NCI-H2196 treated with DMSO at 0.1 percent for 48 hours (cell line): Measurements from ENCODE around the gene DHRS9.
"Not testable (repeated sequence)": the region's sequence is repeated elsewhere in the genome, so short reads cannot be mapped to it uniquely, and the experiment has no call there.

Experiments used
- DNase-seq: peaks from one replicate; lab custom pipeline; 2025; ENCODE audit not compliant: unreplicated experiment; lab: John Stamatoyannopoulos, UW

The DHRS9 gene

DNA sequence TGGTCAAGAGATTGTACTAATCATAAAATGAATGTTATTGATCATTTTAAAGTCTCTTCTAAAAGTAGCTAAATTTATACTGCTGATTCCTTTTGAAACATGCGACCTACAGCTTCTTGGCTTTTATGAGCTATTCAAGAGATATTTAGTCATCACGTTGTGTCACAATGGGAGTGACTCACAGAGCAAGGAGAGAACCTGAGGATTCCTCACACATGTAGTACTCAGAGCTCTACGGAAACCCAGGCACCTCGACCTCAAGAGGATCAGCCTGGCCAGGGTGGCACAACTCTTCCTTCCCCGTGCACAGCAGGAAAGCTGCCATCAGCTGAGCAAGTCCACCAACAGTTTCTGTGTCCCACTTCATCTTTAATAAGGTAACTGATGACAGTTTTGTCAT is at the start of gene DHRS9:
Gene DHRS9 (plus strand): TSS at position 223 of the 400 bp plus-strand sequence. CDS start 12,019 bp downstream, outside the sequence.
- no peak for DNase-seq

DNA sequence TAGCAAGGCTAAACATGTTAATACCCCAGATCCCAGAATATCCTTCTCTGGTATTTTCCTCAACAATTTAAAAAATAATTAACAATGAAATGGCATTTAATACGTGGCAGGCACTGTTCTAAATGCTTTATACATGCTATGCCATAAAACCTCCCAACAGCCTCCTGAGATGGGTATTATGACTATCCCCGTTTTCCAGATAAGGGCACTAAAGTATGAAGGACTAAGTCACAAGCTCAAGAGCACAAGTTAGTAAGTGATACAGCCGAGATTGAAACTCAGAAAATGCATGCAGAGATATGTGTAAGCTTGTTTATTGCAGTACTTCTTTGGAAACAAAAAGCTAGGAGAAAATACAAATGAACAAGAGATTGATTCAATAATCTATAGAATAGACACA is 46.2 kb upstream of the DHRS9 start:
- no peak for DNase-seq

DNA sequence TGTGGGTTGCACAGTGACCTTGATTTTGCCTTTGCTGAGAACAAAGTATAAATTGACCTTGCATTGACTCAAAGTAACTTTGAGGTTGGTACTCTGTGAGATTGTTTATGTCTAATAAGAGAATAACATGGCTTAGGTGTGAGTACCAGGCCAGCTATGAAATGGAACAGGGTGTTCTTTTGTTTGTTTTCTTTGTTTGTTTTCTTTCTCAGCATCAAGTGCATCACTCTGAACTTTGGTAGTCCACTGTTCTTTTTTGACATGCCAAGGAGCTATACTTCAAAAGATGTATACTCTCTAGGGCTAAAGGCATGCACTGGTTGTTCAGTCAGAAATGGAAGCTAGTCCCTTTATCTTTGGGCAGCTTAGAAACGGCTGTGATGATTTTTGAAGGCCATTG is 43.3 kb upstream of the DHRS9 start:
- no peak for DNase-seq

DNA sequence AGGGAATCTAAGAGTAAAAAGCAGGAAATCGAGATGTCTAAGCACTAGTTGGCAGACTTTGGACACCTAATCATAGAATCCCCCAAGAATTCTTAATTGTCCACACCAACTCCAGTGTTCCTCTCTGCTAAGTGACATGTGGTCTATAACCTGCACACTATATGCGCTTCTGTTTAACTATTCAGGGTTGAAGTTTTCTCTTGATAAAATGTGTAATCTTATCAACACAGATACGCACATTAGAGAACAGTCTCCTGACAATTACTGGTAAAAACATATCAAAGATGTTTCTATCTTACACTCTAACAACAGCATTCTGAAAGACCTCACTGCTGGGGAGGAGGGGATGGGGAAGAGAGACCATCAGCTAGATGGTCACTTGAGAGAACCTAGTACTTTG is 42.1 kb upstream of the DHRS9 start:
- no peak for DNase-seq

DNA sequence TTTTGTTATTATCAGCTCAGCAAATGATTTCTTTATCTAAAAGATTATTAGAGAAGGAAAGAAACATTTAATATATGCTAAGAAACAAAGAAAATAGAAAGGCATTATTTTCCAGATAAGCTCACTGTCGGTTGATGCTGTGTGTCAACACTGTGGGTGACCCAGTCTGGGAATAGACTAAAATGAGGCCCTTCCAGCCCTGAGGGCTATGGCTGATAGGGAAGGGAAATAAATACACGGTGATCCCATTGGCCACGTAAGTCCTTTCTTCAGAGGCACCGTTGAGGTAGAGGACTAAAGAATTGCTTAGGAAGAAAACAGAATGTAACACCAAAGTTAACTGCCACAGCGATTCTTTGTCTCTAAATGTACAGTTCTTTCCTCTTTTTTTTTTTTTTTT is 40.0 kb upstream of the DHRS9 start:
- DNase-seq, result no peak

DNA sequence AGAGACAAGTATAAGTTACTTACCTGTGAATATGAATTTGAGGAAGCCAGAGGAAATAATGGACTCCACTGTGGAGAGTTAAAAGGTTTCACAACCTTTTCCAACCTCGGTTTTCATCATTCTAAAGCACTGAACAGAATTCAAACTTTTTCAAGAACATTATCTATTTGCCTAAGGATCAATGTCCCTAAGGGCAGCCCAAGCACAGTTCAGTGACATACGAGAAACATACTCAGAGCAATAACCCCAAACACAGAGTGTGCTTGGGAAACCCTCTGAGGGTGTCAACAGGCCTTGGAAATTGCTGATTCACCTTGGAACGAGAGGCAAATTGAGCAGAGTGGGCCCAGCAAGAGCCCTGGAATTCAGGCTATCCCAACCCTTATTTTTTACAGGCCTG is 38.2 kb upstream of the DHRS9 start, which contains the start of gene ABCB11:
Gene ABCB11 (minus strand): TSS at position 123 of the 400 bp plus-strand sequence. CDS start 13,199 bp downstream, outside the sequence.
- no peak for DNase-seq

DNA sequence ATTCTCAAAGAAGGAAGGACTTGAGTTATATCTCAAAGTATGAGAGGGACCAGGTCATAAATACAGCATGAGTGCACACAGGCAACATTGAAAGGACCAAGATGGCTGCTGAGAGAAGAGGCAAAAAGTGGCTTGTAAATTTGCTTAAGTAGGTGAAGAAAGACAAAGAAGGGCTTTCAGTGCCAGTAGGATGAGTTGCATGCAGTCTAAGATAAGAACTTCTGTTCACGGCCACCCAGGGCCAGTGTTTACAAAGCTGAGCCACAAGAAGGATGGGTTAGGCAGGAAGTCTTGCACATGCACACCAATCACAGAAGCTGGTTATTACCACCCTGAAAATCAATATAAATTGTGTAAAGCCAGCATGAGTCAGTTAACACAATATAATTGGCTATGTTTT is 35.1 kb upstream of the DHRS9 start:
- no peak for DNase-seq

DNA sequence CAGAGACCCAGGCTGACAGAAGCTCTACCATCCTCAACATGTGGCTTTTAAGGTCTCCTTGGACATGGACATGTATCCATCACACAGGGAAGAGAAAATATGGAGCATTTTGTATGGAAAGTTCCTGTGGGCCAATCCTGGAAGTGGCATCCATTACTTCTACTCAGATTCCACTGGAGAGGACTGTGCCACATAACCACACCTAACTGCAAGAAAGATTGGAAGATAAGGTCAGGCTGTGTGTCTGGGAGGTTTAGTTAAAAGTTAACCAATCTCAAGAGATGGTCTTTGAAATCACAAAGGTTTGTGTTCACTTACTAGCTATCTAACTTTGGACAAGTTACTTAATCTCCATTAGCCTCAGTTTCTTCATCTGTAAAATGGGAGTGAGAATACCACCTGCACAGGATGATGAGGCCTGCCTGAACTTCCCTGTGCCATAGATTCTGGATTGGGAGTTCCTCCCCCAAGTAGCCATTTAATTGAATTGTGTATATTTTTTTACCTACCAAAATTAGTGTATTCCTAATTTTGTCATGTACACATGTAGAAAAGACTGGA is 34.3 kb upstream of the DHRS9 start:
- no peak for DNase-seq

DNA sequence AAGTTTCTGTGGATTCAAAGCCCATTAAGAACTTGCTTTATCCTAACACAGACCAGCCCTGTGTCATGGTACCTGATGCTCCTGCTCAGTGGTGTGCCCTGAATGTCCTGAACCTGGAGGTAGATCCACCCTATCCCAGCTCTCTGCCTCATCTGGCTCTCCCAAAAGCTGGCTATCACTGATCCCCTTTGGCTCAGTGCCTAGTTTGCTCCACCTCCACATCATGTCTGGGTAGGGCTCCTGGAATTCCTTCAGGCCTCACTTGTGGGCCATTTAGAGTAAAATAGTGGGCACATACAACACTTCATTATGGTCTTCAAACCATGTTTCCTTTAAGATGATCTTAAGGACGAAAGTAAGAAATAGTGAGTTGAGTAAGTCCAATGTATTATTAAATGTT is 33.5 kb upstream of the DHRS9 start:
- DNase-seq, result no peak

DNA sequence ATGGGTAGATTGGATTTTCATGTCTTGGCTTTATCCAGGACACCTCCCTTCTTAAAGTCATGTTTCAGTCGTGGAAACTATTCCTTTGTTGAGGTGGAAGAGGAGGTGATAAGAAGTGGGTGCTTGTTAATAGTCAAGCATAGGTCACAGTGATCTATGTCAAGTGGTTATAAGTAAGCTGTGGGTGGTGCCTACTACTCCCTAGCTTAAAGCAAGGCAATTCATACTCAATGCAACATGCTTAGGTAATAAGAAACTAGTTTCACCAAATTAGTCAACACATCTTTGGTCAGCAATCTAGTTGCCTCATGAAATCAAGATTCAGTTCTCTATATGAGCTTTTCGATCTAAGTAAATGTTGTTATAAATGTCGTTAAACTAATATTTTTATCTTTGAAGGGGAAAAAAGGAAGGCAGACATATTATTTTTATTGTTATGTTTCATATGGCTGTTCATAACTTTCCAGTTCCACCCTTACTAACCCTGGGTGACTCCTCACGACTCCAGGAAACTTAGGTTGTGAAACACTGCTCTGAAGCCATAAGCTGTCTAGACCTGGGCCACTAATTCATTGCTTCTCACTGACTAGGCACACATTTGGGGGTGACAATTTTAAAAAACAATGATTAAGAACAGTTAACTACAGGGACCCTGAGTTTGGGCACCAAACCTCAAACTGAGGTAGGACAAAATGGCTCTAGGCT is 32.5 kb upstream of the DHRS9 start:
- no peak for DNase-seq

DNA sequence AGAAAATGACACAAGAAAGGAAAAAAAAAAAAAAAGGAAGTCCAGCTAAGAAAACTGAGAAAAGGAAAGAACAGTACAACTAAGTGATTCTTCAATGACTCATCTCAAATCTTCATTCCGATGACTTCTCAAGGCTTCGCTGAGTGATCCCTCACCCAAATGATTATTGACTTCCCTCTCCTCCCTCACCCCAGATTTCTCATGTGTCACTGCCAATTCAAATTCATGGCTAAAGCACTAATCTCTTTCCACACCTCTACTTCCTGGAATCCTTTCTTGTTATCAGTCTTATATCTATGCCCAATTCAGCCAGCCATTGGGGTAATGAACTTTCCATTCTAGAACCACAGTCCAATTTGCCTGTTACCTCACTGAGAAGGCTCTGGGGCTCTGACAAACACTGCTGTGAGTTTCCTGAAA is 31.0 kb upstream of the DHRS9 start:
- DNase-seq, result no peak

DNA sequence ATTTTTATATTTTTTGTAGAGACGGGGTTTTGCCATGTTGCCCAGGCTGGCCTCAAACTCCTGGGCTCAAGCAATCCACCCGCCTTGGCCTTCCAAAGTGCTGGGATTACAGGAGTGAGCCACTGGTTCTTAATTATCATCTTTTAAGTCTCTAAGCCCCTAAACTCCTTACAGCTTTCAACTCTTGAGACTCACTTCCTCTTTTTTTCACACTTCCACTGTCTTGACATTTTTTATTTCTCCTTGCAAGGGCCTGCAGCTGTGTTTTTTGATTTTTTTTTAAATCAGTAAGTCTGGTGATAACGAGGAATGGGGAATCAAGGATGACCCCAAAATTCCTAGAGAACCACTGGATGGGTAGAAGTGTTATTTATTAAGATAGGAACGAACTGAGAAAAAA is 29.7 kb upstream of the DHRS9 start:
- DNase-seq, result no peak

DNA sequence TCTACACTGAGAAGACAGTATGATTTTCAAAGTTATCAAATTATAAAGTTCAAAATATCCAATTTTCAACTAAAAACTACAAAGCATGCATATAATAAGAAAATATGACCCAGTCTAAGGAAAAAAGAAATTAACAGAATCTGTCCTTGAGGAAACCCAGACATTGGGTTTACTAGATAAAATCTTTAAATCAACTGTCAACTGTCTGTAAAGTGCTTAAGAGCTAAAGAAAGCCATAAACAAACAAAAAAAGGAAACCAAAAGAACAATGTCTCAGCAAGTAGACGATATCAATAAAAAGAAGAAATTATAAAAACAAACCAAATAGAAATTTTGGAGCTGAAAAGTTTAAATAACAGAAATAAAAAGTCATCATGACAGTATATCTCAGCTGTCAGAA is 27.8 kb upstream of the DHRS9 start:
- DNase-seq, result no peak

DNA sequence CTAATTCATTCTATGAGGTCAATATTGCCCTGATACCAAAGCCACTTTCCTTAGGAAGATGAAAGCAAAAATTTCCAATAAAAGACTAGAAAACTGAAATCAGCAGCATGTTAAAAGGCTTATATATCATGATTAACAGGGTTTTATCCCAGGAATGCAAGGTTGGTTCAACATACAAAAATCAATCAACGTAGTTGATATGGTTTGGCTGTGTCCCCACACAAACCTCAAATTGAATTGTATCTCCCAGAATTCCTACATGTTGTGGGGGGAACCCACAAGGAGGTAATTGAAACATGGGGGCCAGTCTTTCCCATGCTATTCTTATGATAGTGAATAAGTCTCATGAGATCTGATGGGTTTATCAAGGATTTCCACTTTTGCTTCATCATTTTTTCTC is 26.5 kb upstream of the DHRS9 start:
- no peak for DNase-seq

DNA sequence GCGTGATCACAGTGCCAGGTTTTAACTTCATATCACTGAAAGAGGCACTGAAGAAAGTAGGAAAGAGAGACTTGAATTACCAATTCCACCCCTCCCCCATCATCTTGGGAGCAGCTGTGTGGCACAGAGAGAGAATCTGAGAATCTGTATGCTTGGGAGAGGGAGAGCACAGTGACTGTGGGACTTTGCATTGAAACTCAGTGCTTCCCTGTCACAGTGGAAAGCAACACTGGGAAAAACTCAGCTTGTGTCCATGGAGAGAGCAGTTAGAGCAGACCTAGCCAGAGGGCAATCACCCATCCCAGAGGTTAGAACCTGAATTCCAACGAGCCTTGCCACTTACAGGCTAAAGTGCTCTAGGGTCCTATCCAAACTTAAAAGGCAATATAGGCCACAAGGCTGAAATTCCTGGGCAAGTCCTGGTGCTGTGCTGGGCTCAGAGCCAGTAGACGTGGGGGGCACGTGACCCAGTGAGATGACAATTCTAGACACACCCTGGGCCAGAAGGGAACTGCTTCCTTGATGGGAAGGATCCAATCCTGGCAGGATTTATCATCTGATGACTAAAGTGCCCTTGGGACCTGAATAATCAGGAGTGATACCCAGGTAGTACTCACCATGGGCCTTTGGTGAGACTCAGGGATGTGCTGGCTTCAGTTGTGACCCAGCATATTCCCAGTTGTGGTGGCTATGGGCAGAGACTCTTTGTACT is 22.8 kb upstream of the DHRS9 start:
- DNase-seq, result no peak

DNA sequence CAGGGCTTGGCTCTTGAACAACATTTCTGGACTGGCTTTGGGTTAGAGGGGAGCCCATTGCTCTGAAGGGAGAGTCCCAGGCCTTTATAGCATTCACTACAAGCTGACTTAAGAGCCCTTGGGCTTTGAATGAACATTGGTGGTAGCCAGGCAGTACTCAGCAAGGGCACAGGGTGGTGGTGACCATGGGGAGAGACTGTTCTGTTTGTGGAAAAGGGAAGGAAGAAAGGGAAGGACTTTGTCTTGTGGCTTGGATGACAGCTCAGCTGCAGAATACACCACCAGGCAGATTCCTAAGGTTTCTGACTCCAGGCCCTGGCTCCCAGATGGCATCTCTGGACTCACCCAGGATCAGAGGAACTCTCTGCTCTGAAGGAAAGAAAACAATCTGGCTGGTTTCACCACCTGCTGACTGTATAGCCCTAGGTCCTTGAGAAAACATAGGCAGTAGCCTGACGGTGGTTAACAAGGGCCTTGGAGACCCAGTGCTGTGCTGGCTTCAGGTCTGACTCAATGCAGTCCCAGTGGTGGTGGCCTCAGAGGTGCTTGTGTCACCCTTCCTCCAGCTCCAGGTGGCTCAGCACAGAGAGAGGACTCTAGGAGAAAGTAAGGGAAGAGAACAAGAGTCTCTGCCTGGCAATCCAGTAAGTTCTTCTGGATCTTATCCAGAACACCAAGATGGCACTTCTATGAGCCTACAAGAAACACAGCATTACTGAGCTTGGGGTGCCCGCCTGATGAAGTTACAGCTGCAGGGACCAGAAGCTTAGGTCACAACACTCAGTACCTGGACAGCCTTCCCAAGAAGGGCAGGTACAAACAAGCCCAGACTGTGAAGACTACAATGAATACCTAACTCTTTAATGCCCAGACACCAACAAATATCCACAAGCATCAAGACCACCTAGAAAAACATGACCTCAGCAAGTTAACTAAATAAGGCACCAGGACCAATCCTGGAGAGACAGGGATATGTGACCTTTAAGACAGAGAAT is 21.8 kb upstream of the DHRS9 start:
- no peak for DNase-seq

DNA sequence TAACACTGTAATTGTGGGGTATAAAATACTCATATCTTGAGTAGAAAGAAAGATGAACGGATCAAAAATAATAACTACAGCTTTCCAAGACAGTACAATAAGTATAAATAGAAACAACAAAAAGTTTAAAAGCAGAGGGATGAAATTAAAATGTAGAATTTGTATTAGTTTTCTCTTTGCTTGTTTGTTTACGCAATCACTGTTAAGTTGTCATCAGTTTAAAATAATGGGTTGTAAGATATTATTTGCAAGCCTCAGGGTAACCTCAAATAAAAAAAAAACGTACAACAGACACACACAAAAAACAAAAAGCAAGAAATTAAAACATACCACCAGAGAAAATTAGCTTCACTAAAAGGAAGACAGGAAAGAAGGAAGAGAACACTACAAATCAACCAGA is 20.2 kb upstream of the DHRS9 start:
- DNase-seq, result no peak

DNA sequence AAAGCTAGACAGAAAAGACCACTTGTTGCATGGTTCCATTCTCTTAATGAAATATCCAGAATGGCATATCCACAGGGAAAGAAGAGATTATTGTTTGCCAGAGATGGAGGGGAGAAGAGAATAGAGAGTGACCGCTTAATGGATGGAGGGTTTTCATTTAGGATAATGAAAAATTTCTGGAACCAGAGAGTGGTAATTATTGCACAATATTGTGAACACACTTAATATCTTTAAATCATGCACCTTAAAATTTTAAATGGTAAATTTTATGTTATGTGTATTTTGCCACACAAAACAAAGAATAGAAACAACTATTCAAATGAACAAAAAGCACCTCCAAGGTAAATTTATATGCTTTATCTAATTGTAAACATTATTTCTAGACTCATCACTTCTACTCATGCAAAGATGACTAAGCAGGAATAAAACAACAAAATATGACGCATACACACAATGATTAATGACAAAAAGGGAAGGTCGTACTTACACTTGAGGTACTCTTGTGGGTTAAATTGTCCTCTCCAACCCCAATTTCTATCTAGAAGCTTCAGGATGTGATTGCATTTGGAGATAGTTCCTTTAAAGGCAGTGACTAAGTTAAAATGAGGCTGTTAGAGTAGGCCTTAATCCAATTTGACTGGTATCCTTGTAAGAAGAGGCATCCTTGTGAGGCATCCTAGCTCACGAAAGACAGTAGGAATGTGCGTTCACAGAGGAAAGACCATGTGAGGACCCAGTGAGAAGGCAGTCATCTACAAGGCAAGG is 18.7 kb upstream of the DHRS9 start:
- DNase-seq, result no peak

DNA sequence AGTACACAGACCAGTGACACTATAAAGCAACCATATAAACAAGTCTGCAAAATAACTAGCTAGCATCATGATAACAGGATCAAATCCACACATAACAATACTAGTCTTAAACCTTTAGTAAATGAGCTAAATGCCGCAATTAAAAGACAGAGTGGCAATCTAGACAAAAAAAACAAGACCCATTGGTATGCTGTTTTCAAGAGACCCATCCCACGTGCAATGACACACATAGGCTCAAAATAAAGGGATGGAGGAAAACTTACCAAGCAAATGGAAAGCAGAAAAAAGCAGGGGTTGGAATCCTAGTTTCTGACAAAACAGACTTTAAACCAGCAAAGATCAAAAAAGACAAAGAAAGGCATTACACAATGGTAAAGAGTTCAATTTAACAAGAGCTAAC is 14.8 kb upstream of the DHRS9 start:
- not testable (repeated sequence) for DNase-seq

DNA sequence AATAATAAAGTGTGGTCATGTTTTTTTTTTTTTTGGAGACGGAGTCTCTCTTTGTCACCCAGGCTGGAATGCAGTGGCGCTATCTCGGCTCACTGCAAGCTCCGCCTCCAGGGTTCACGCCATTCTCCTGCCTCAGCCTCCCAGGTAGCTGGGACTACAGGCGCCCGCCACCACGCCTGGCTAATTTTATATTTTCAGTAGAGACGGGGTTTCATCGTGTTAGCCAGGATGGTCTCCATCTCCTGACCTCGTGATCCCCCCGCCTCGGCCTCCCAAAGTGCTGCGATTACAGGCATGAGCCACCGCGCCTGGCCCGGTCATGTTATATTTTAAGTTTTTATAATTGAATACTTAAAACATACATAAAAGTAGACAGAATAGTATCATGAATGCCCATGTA is 5.2 kb upstream of the DHRS9 start:
- not testable (repeated sequence) for DNase-seq
